ENCODE measurements around the gene ZNF880.
A peak's percentile ranks its signal among the peaks of the same experiment; 100 is the strongest.

Gene ZNF880

GRCh38 chr19:52370341-52370710 lies 603 bp downstream of the ZNF880 start:
- peak overlapping the region; percentile 92 for H3K4me3 ChIP-seq (ENCODE audit: low read length)
- DNase-seq (ENCODE audit: low read depth), result no peak
- peaks cover 45% of the 10 kb centered on the region for H3K9me3 ChIP-seq (ENCODE audit: control insufficient read depth, low read length)
- H3K27me3 ChIP-seq (replicated peaks; ENCODE audit: control insufficient read depth, insufficient read depth, low read length), result no peaks in the 10 kb centered on the region
- H3K36me3 ChIP-seq (ENCODE audit: control insufficient read depth, insufficient read depth, low read length, severe bottlenecking), result peaks cover 44% of the 10 kb centered on the region
- H3K4me1 ChIP-seq (ENCODE audit: control insufficient read depth, insufficient read depth, low read length), result peaks cover 9% of the 10 kb centered on the region
- peak overlapping the region; percentile 94 for H3K9ac ChIP-seq (ENCODE audit: low read length)

GRCh38 chr19:52391135-52391534 lies 21.4 kb downstream of the ZNF880 start:
- Histone ChIP-seq H3K4me3 (ENCODE audit: low read length) (no peak overlapping the region), H3K27me3 (replicated peaks; ENCODE audit: control insufficient read depth, insufficient read depth, low read length) (no peaks in the 10 kb centered on the region), H3K36me3 (ENCODE audit: control insufficient read depth, insufficient read depth, low read length, severe bottlenecking) (peaks cover 59% of the 10 kb centered on the region), H3K9me3 (ENCODE audit: control insufficient read depth, low read length) (peaks cover 71% of the 10 kb centered on the region), H3K9ac (ENCODE audit: low read length) (no peak overlapping the region), H3K4me1 (ENCODE audit: control insufficient read depth, insufficient read depth, low read length) (no peaks in the 10 kb centered on the region)
- no peak for DNase-seq (ENCODE audit: low read depth)

- peaks cover 33% of the 10 kb centered on the region for H3K9me3 ChIP-seq (ENCODE audit: control insufficient read depth, low read length)
- DNase-seq (ENCODE audit: low read depth), result peak; percentile 99
- H3K9ac ChIP-seq (ENCODE audit: low read length), result peak within 1 kb of the TSS; percentile 95
- H3K27me3 ChIP-seq (replicated peaks; ENCODE audit: control insufficient read depth, insufficient read depth, low read length), result no peaks in the 10 kb centered on the region
- H3K4me3 ChIP-seq (ENCODE audit: low read length), result peak within 1 kb of the TSS; percentile 92
- H3K36me3 ChIP-seq (ENCODE audit: control insufficient read depth, insufficient read depth, low read length, severe bottlenecking), result peaks cover 55% of the 10 kb centered on the region
- peaks cover 15% of the 10 kb centered on the region for H3K4me1 ChIP-seq (ENCODE audit: control insufficient read depth, insufficient read depth, low read length)
These were observed 27.8 kb downstream of the ZNF880 start, which contains the start of gene ZNF528 for GRCh38 chr19:52397310-52398080. Gene ZNF528, plus strand, starts transcription at chr19:52397849. Its CDS starts 4,165 bp downstream, at chr19:52402014.

GRCh38 chr19:52398081-52398441 lies 28.3 kb downstream of the ZNF880 start:
- peaks cover 15% of the 10 kb centered on the region for H3K4me1 ChIP-seq (ENCODE audit: control insufficient read depth, insufficient read depth, low read length)
- peak overlapping the region; percentile 95 for H3K9ac ChIP-seq (ENCODE audit: low read length)
- peaks cover 60% of the 10 kb centered on the region for H3K36me3 ChIP-seq (ENCODE audit: control insufficient read depth, insufficient read depth, low read length, severe bottlenecking)
- no peaks in the 10 kb centered on the region for H3K27me3 ChIP-seq (replicated peaks; ENCODE audit: control insufficient read depth, insufficient read depth, low read length)
- peak; percentile 30 for DNase-seq (ENCODE audit: low read depth)
- H3K4me3 ChIP-seq (ENCODE audit: low read length), result peak overlapping the region; percentile 92
- H3K9me3 ChIP-seq (ENCODE audit: control insufficient read depth, low read length), result peaks cover 33% of the 10 kb centered on the region

- H3K27me3 ChIP-seq (replicated peaks; ENCODE audit: control insufficient read depth, insufficient read depth, low read length), result no peaks in the 10 kb centered on the region
- DNase-seq (ENCODE audit: low read depth), result no peak
- peaks cover 100% of the 10 kb centered on the region for H3K36me3 ChIP-seq (ENCODE audit: control insufficient read depth, insufficient read depth, low read length, severe bottlenecking)
- H3K9me3 ChIP-seq (ENCODE audit: control insufficient read depth, low read length), result peaks cover 76% of the 10 kb centered on the region
- no peaks in the 10 kb centered on the region for H3K4me1 ChIP-seq (ENCODE audit: control insufficient read depth, insufficient read depth, low read length)
- no peak overlapping the region for H3K4me3 ChIP-seq (ENCODE audit: low read length)
- H3K9ac ChIP-seq (ENCODE audit: low read length), result no peak overlapping the region
These were observed 40.6 kb downstream of the ZNF880 start for GRCh38 chr19:52410276-52410675.

GRCh38 chr19:52415711-52416110 lies 46.0 kb downstream of the ZNF880 start:
- peaks cover 52% of the 10 kb centered on the region for H3K36me3 ChIP-seq (ENCODE audit: control insufficient read depth, insufficient read depth, low read length, severe bottlenecking)
- H3K9me3 ChIP-seq (ENCODE audit: control insufficient read depth, low read length), result peaks cover 89% of the 10 kb centered on the region
- H3K4me1 ChIP-seq (ENCODE audit: control insufficient read depth, insufficient read depth, low read length), result no peaks in the 10 kb centered on the region
- H3K4me3 ChIP-seq (ENCODE audit: low read length), result peak overlapping the region; percentile 59
- H3K27me3 ChIP-seq (replicated peaks; ENCODE audit: control insufficient read depth, insufficient read depth, low read length), result no peaks in the 10 kb centered on the region
- no peak overlapping the region for H3K9ac ChIP-seq (ENCODE audit: low read length)
- DNase-seq (ENCODE audit: low read depth), result no peak

GRCh38 chr19:52428937-52429336 lies 59.2 kb downstream of the ZNF880 start, which contains the start of gene ZNF534:
Gene ZNF534, plus strand, starts transcription at chr19:52429148. Its CDS starts 2,327 bp downstream, at chr19:52431475.
- DNase-seq (ENCODE audit: low read depth), result no peak
- no peaks in the 10 kb centered on the region for H3K4me1 ChIP-seq (ENCODE audit: control insufficient read depth, insufficient read depth, low read length)
- H3K9me3 ChIP-seq (ENCODE audit: control insufficient read depth, low read length), result peaks cover 26% of the 10 kb centered on the region
- H3K27me3 ChIP-seq (replicated peaks; ENCODE audit: control insufficient read depth, insufficient read depth, low read length), result no peaks in the 10 kb centered on the region
- H3K4me3 ChIP-seq (ENCODE audit: low read length), result no peak within 1 kb of the TSS
- H3K9ac ChIP-seq (ENCODE audit: low read length), result no peak within 1 kb of the TSS
- H3K36me3 ChIP-seq (ENCODE audit: control insufficient read depth, insufficient read depth, low read length, severe bottlenecking), result no peaks in the 10 kb centered on the region

Data from adipocyte (in vitro differentiated cells).